SK-N-SH (cell line): ENCODE measurements around the gene SERPINB13. TPM values are rescaled to one million over a fixed set of nuclear protein-coding genes. Genes with fewer than 3 reads are reported as not detected.

Source experiments
- CTCF ChIA-PET: fragments of 300-600, 350-600 bp; formaldehyde crosslinking; extraction: SDS; loops from one replicate; lab custom pipeline; 2021; lab: Yijun Ruan, JAX
- POLR2A ChIA-PET: fragments of 350-600 bp; sonication (Branson Sonifier 250); formaldehyde crosslinking; extraction: SDS; loops from one replicate; lab custom pipeline; 2020; ENCODE audit warnings: antibody characterized with exemption, inconsistent platforms; lab: Yijun Ruan, JAX
- DNase-seq: peaks from one replicate; pipeline ENCODE4 v3.0.0; 2012
- H2AFZ ChIP-seq: fragments of 200-600 bp; sonication (generic); 2 replicates; pipeline ENCODE4 v1.8.1; 2016; ENCODE audit warnings: antibody characterized with exemption, mild to moderate bottlenecking, low read depth
- H3F3A ChIP-seq: fragments of 200-600 bp; sonication (generic); replicated peaks from 2 replicates; pipeline ENCODE3; 2016; ENCODE audit warnings: antibody characterized with exemption, mild to moderate bottlenecking; ENCODE audit not compliant: insufficient read depth
- H3K27ac ChIP-seq, 2 experiments: fragments of 200-500 bp in 1 of 2; fragments of 200-600 bp in 1 of 2; sonication (Bioruptor generic) in 1 of 2; sonication (generic), shearing (Covaris generic) in 1 of 2; 2 replicates each; pipeline versions ENCODE4 v1.5.1 to v1.6.1; 2014 to 2016; ENCODE audit warnings: low read depth in 2 of 2, inconsistent platforms in 1 of 2, low read length in 1 of 2, mild to moderate bottlenecking in 1 of 2, mixed read lengths in 1 of 2
- H3K27me3 ChIP-seq: fragments of 200-600 bp; sonication (generic), shearing (Covaris generic); 2 replicates; pipeline ENCODE4 v1.6.1; 2016; ENCODE audit warnings: mixed run types; ENCODE audit not compliant: insufficient read depth
- H3K36me3 ChIP-seq, 2 experiments: fragments of 200-500 bp in 1 of 2; fragments of 200-600 bp in 1 of 2; sonication (Bioruptor generic) in 1 of 2; sonication (generic) in 1 of 2; replicated peaks in 1 of 2; 2 replicates each; pipeline versions ENCODE3 to v1.5.1; 2014 to 2016; ENCODE audit warnings: low read length in 1 of 2, mild to moderate bottlenecking in 1 of 2; ENCODE audit not compliant: insufficient read depth in 2 of 2, control insufficient read depth in 1 of 2
- H3K4me1 ChIP-seq, 2 experiments: fragments of 200-500 bp in 1 of 2; fragments of 200-600 bp in 1 of 2; sonication (Bioruptor generic) in 1 of 2; sonication (generic), shearing (Covaris generic) in 1 of 2; 2 replicates each; pipeline versions ENCODE4 v1.5.1 to v1.6.1; 2014 to 2016; ENCODE audit warnings: low read depth in 1 of 2, low read length in 1 of 2, mixed run types in 1 of 2; ENCODE audit not compliant: insufficient read depth in 2 of 2, control insufficient read depth in 1 of 2
- H3K4me2 ChIP-seq: fragments of 200-600 bp; sonication (generic), shearing (Covaris generic); 2 replicates; pipeline ENCODE4 v1.6.1; 2017; ENCODE audit warnings: mixed run types
- H3K4me3 ChIP-seq, 2 experiments: fragments of 200-500 bp in 1 of 2; fragments of 200-600 bp in 1 of 2; sonication (Bioruptor generic) in 1 of 2; sonication (generic), shearing (Covaris generic) in 1 of 2; 2 replicates each; pipeline versions ENCODE4 v1.5.1 to v1.8.1; 2014 to 2016; ENCODE audit warnings: low read depth in 2 of 2, inconsistent platforms in 1 of 2, low read length in 1 of 2, mild to moderate bottlenecking in 1 of 2, mixed read lengths in 1 of 2, moderate library complexity in 1 of 2
- H3K79me2 ChIP-seq: fragments of 200-600 bp; sonication (generic); 2 replicates; pipeline ENCODE4 v1.8.1; 2017; ENCODE audit warnings: mild to moderate bottlenecking; ENCODE audit not compliant: insufficient read depth
- H3K9ac ChIP-seq: fragments of 200-600 bp; sonication (generic); 2 replicates; pipeline ENCODE4 v1.6.1; 2017; ENCODE audit warnings: mixed run types
- H3K9me2 ChIP-seq: fragments of 200-600 bp; sonication (generic); 2 replicates; pipeline ENCODE4 v1.6.1; 2017; ENCODE audit warnings: mixed run types
- H3K9me3 ChIP-seq: fragments of 200-600 bp; sonication (generic); 2 replicates; pipeline ENCODE4 v1.6.1; 2017; ENCODE audit warnings: mixed run types, mild to moderate bottlenecking, moderate library complexity
- H4K20me1 ChIP-seq: fragments of 200-600 bp; sonication (generic); 2 replicates; pipeline ENCODE4 v1.6.1; 2017; ENCODE audit warnings: mild to moderate bottlenecking, mixed run types; ENCODE audit not compliant: insufficient read depth
- ELF1 ChIP-seq: IDR thresholded peaks from 2 replicates; pipeline ENCODE4 v1.4.0; 2012
- EP300 ChIP-seq, 2 experiments: IDR thresholded peaks; 2 replicates each; pipeline versions ENCODE4 v1.4.0 to v1.6.1; 2012; ENCODE audit warnings: borderline replicate concordance in 1 of 2, low read depth in 1 of 2, low read length in 1 of 2
- FOSL2 ChIP-seq: IDR thresholded peaks from 2 replicates; pipeline ENCODE4 v1.4.0; 2012; ENCODE audit warnings: low read depth, mild to moderate bottlenecking, moderate library complexity, borderline replicate concordance
- FOXJ3 ChIP-seq: sonication (generic); formaldehyde crosslinking; IDR thresholded peaks from 2 replicates; pipeline ENCODE4 v1.5.1; 2020; ENCODE audit warnings: mild to moderate bottlenecking, missing genetic modification reagents
- GATA2 ChIP-seq: sonication (generic); formaldehyde crosslinking; IDR thresholded peaks from 2 replicates; pipeline ENCODE4 v1.5.0; 2020; ENCODE audit warnings: mild to moderate bottlenecking, missing genetic modification reagents
- JUND ChIP-seq: IDR thresholded peaks from 2 replicates; pipeline ENCODE4 v1.4.0; 2012
- MAX ChIP-seq: IDR thresholded peaks from 2 replicates; pipeline ENCODE4 v1.4.0; 2012; ENCODE audit warnings: low read depth
- MXI1 ChIP-seq: IDR thresholded peaks from 2 replicates; pipeline ENCODE4 v1.6.1; 2012; ENCODE audit warnings: mild to moderate bottlenecking, low read depth, low read length, improper control_type of control experiment
- NRF1 ChIP-seq: IDR thresholded peaks from 2 replicates; pipeline ENCODE4 v1.6.1; 2012; ENCODE audit warnings: low read depth, mild to moderate bottlenecking, low read length
- RAD21 ChIP-seq: IDR thresholded peaks from 2 replicates; pipeline ENCODE4 v1.6.1; 2012; ENCODE audit warnings: mild to moderate bottlenecking, low read length
- RCOR1 ChIP-seq: fragments of 150-350 bp; IDR thresholded peaks from 2 replicates; pipeline ENCODE4 v1.6.1; 2017; ENCODE audit warnings: antibody characterized with exemption, low read length
- RFX5 ChIP-seq: IDR thresholded peaks from 2 replicates; pipeline ENCODE4 v1.6.1; 2012; ENCODE audit warnings: mild to moderate bottlenecking, improper control_type of control experiment, low read length
- RXRA ChIP-seq: IDR thresholded peaks from 2 replicates; pipeline ENCODE4 v1.4.0; 2012; ENCODE audit warnings: low read depth, mild to moderate bottlenecking, borderline replicate concordance
- SIN3A ChIP-seq: IDR thresholded peaks from 2 replicates; pipeline ENCODE4 v1.6.1; 2012; ENCODE audit warnings: low read depth, mild to moderate bottlenecking, low read length, moderate library complexity, borderline replicate concordance
- SMC3 ChIP-seq: IDR thresholded peaks from 2 replicates; pipeline ENCODE4 v1.6.1; 2012; ENCODE audit warnings: low read depth, low read length, improper control_type of control experiment
- TCF12 ChIP-seq: IDR thresholded peaks from 2 replicates; pipeline ENCODE4 v1.4.0; 2012
- TEAD4 ChIP-seq: IDR thresholded peaks from 2 replicates; pipeline ENCODE4 v1.4.0; 2012; ENCODE audit warnings: mild to moderate bottlenecking, borderline replicate concordance; ENCODE audit not compliant: insufficient read depth
- YY1 ChIP-seq: IDR thresholded peaks from 2 replicates; pipeline ENCODE4 v1.4.0; 2012; ENCODE audit warnings: low read depth, mild to moderate bottlenecking
- ZBTB33 ChIP-seq: IDR thresholded peaks from 2 replicates; pipeline ENCODE4 v1.4.0; 2012; ENCODE audit warnings: low read depth, borderline replicate concordance
- WGBS: methylation state at CpG from one replicate; pipeline ENCODE4 v1.1.6; 2017; ENCODE audit warnings: low lambda C conversion rate; 5-methylcytosine and 5-hydroxymethylcytosine counted together
- polyA plus RNA-seq, 3 experiments: library from polyadenylated mRNA; depleted of rRNA; stranded (reverse); fragments of >200 nt; gene quantifications; 2 replicates each; pipeline ENCODE4 v1.2.3, GENCODE V29; 2012
- TF ChIP-seq, protein P1 (sequence below): fragments of 150-350 bp; IDR thresholded peaks from 2 replicates; pipeline ENCODE4 v1.6.1; 2017; ENCODE audit warnings: antibody characterized with exemption, low read length, low read depth, borderline replicate concordance

SERPINB13 gene
- polyA plus RNA-seq, 1 of the 3 experiments (the other 2 are of a cell fraction): not detected

DNA sequence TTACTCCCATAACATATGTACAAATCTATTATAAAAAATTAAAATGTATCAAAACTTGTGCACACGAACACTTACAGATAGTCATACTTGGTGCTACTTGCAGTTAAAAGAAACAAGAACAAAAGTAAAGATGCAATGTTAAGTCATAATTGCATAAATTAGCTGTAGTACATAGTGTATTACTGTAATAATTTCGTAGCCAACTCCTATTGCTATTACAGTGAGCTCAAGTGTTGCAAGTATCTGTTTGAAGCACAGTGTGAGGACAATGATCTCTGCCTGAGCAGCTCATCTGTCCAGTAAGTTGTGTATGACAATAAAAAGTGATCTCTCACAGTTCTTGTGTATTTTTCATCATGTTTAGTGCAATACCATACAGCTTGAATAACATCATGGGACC lies 7.5 kb upstream of the SERPINB13 start:
- Histone ChIP-seq H3K9ac (no peak overlapping the region), H4K20me1 (no peaks in the 10 kb centered on the region), H3K79me2 (no peaks in the 10 kb centered on the region), H3K27me3 (no peaks in the 10 kb centered on the region; the same call in 1 of the 2 replicates), H3K27ac (no peak overlapping the region), H3K4me3 (no peak overlapping the region), H3K9me2 (no peaks in the 10 kb centered on the region), H3K4me1 (no peaks in the 10 kb centered on the region; a peak in 1 of 4 replicates), H3K4me2 (no peak overlapping the region), H3K9me3 (no peaks in the 10 kb centered on the region), H2AFZ (no peak overlapping the region), H3F3A (no peaks in the 10 kb centered on the region), H3K36me3 (no peaks in the 10 kb centered on the region)
- no peak for TF ChIP-seq GATA2
- no peak for TF ChIP-seq RCOR1
- no peak for TF ChIP-seq NRF1
- no peak for TF ChIP-seq EP300 (IDR thresholded peaks at IDR 0.05; ENCODE audit: borderline replicate concordance in 1 of 2, low read depth in 1 of 2, low read length in 1 of 2)
- TF ChIP-seq TCF12: no peak
- TF ChIP-seq FOSL2: no peak
- ChIA-PET CTCF (interaction anchor here (1.0 to 4.4 kb wide), 7 partner anchors 11 to 89 kb away, joined by 3 to 42 read pairs (median 7); no protein-coding TSS in a partner anchor), POLR2A (no interaction called here)
- DNase-seq: no peak
- WGBS: 4% methylated on average over 2 of the region's 2 CpGs

DNA sequence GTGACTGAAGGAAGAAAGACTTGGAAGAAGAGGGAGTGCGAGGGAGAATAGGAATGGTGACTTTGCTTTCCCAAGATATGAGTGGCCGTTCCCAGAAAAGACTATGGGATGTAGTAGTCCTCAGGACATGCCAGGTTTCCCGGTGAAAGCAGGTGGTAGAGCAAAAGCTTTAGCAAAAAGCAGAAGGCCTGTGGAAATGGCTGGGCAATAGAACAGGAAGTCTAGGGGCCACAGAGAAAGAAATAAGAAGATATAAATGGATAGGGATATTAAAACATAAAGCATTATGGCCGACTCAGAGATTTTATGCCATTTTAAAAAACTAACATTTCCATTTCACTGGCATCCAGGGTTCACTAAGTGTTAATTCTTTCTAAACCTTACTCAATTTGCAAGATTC lies 1.2 kb upstream of the SERPINB13 start:
- Histone ChIP-seq H3K9me3 (no peaks in the 10 kb centered on the region), H3F3A (no peaks in the 10 kb centered on the region), H3K9me2 (no peaks in the 10 kb centered on the region), H4K20me1 (no peaks in the 10 kb centered on the region), H2AFZ (no peak overlapping the region), H3K4me1 (no peaks in the 10 kb centered on the region), H3K27me3 (peaks cover 13% of the 10 kb centered on the region; the same call in 1 of the 2 replicates), H3K9ac (no peak overlapping the region), H3K79me2 (no peaks in the 10 kb centered on the region), H3K4me3 (no peak overlapping the region), H3K27ac (no peak overlapping the region), H3K36me3 (no peaks in the 10 kb centered on the region), H3K4me2 (no peak overlapping the region)
- POLR2A ChIA-PET: no interaction called here
- TF ChIP-seq MAX (no peak), ELF1 (no peak), JUND (no peak), FOXJ3 (no peak), EP300 (IDR thresholded peaks at IDR 0.05; ENCODE audit: borderline replicate concordance in 1 of 2, low read depth in 1 of 2, low read length in 1 of 2) (no peak), MXI1 (no peak), YY1 (no peak), NRF1 (no peak)
- no peak for DNase-seq
- WGBS: 16% methylated on average over 4 of the region's 4 CpGs
- CTCF ChIA-PET: interaction anchor here (1.0 to 1.1 kb wide), 2 partner anchors 8 to 75 kb away, joined by 4 to 5 read pairs; no protein-coding TSS in a partner anchor

DNA sequence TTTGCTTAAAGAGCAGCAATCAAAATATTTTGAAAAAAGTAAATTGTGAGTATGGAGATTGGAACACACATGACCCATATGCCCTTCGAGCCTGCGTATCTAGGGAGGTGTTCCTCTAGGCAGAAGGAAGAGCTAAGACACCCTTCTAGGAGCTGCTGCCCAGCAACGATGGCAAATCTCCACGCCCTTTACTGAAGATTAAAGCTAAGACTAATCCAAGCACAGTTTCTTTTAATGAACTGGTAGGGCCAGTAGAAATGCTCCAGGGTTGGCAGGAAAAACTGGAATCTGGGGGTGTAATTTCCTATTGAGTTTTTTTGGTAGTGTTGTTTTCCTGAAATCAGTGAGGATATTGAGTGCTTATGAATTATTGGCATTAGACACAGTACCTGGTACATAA lies 712 bp upstream of the SERPINB13 start:
- H4K20me1 ChIP-seq: no peaks in the 10 kb centered on the region
- no peak overlapping the region for H3K4me2 ChIP-seq
- no peak overlapping the region for H3K4me3 ChIP-seq
- no peak overlapping the region for H2AFZ ChIP-seq
- no peaks in the 10 kb centered on the region for H3F3A ChIP-seq
- ChIA-PET POLR2A (no interaction called here), CTCF (interaction anchor here (1.0 to 1.1 kb wide), 2 partner anchors 8 to 75 kb away, joined by 4 to 5 read pairs; no protein-coding TSS in a partner anchor)
- no peaks in the 10 kb centered on the region for H3K9me3 ChIP-seq
- no peaks in the 10 kb centered on the region for H3K79me2 ChIP-seq
- no peak overlapping the region for H3K9ac ChIP-seq
- no peak overlapping the region for H3K27ac ChIP-seq
- H3K4me1 ChIP-seq: no peaks in the 10 kb centered on the region
- H3K36me3 ChIP-seq: no peaks in the 10 kb centered on the region
- H3K27me3 ChIP-seq: peaks cover 13% of the 10 kb centered on the region; the same call in 1 of the 2 replicates
- DNase-seq: no peak
- WGBS: 11% methylated on average over 3 of the region's 4 CpGs
- H3K9me2 ChIP-seq: no peaks in the 10 kb centered on the region
- no peak for TF ChIP-seq RCOR1
- TF ChIP-seq SMC3: no peak
- TF ChIP-seq SIN3A: no peak
- no peak for TF ChIP-seq EP300 (IDR thresholded peaks at IDR 0.05; ENCODE audit: borderline replicate concordance in 1 of 2, low read depth in 1 of 2, low read length in 1 of 2)
- TF ChIP-seq RFX5: no peak
- TF ChIP-seq, protein P1, sequence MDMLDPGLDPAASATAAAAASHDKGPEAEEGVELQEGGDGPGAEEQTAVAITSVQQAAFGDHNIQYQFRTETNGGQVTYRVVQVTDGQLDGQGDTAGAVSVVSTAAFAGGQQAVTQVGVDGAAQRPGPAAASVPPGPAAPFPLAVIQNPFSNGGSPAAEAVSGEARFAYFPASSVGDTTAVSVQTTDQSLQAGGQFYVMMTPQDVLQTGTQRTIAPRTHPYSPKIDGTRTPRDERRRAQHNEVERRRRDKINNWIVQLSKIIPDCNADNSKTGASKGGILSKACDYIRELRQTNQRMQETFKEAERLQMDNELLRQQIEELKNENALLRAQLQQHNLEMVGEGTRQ: no peak
- TF ChIP-seq MAX: no peak
- TF ChIP-seq NRF1: no peak
- TF ChIP-seq RAD21: no peak
- TF ChIP-seq MXI1: no peak
- no peak for TF ChIP-seq JUND
- no peak for TF ChIP-seq ZBTB33
- TF ChIP-seq TCF12: no peak
- no peak for TF ChIP-seq TEAD4
- no peak for TF ChIP-seq RXRA
